CD14-positive monocyte (primary cell): Measurements from ENCODE around the gene RFFL. TPM values are rescaled to one million over a fixed set of nuclear protein-coding genes. Genes with fewer than 3 reads are reported as not detected.

Experiments
- DNase-seq, 3 donors: peaks; one replicate each; pipeline ENCODE4 v3.0.0-alpha.2; 2011 to 2022
- H2AFZ ChIP-seq: 2 replicates; pipeline ENCODE4 v1.6.0; 2012; ENCODE audit warnings: mild to moderate bottlenecking, low read depth, low read length, inconsistent platforms; ENCODE audit not compliant: insufficient read depth, poor library complexity, severe bottlenecking
- H3K27ac ChIP-seq, 2 donors: 1 replicate in 1 of 2; 2 replicates in 1 of 2; pipeline ENCODE4 v1.5.1; 2012 to 2013; ENCODE audit warnings: low read length in 2 of 2, control low read depth in 1 of 2, inconsistent platforms in 1 of 2, low read depth in 1 of 2, mild to moderate bottlenecking in 1 of 2
- H3K27me3 ChIP-seq, 2 donors: one replicate each; pipeline versions ENCODE4 v1.6.0 to v1.6.1; 2011 to 2013; ENCODE audit warnings: low read length in 2 of 2; ENCODE audit not compliant: control insufficient read depth in 2 of 2, insufficient read depth in 2 of 2
- H3K36me3 ChIP-seq, 2 donors: replicated peaks in 1 of 2; 1 replicate in 1 of 2; 2 replicates in 1 of 2; pipeline versions ENCODE4 v1.5.1 to v1.6.1; 2012 to 2013; ENCODE audit warnings: low read length in 2 of 2, control low read depth in 1 of 2, inconsistent platforms in 1 of 2, mild to moderate bottlenecking in 1 of 2; ENCODE audit not compliant: insufficient read depth in 2 of 2, control insufficient read depth in 1 of 2
- H3K4me1 ChIP-seq, 2 donors: 1 replicate in 1 of 2; 2 replicates in 1 of 2; pipeline versions ENCODE4 v1.5.1 to v1.6.1; 2012 to 2013; ENCODE audit warnings: low read length in 2 of 2, control low read depth in 1 of 2, inconsistent platforms in 1 of 2, mild to moderate bottlenecking in 1 of 2, moderate library complexity in 1 of 2; ENCODE audit not compliant: insufficient read depth in 2 of 2, control insufficient read depth in 1 of 2
- H3K4me2 ChIP-seq: replicated peaks from 2 replicates; pipeline ENCODE3; 2012; ENCODE audit warnings: low read length, moderate library complexity, mild to moderate bottlenecking; ENCODE audit not compliant: poor library complexity, severe bottlenecking; ENCODE audit errors: extremely low read depth
- H3K4me3 ChIP-seq, 3 experiments: fragments of 200-600 bp in 1 of 3; sonication (generic) in 1 of 3; replicated peaks in 1 of 3; 1 replicate in 2 of 3; 2 replicates in 1 of 3; pipeline ENCODE4 v1.5.1; 2011 to 2013; ENCODE audit warnings: low read length in 3 of 3, mild to moderate bottlenecking in 3 of 3, control low read depth in 2 of 3, low read depth in 2 of 3, inconsistent platforms in 1 of 3, moderate library complexity in 1 of 3
- H3K79me2 ChIP-seq: 2 replicates; pipeline ENCODE4 v1.6.0; 2012; ENCODE audit warnings: mild to moderate bottlenecking, control low read depth, inconsistent platforms, low read length, moderate library complexity; ENCODE audit not compliant: insufficient read depth
- H3K9ac ChIP-seq: 2 replicates; pipeline ENCODE4 v1.6.0; 2017; ENCODE audit warnings: low read length, mild to moderate bottlenecking; ENCODE audit not compliant: insufficient read depth, poor library complexity, severe bottlenecking
- H3K9me3 ChIP-seq, 2 donors: replicated peaks in 1 of 2; 1 replicate in 1 of 2; 2 replicates in 1 of 2; pipeline versions ENCODE4 v1.5.1 to v1.6.1; 2012 to 2013; ENCODE audit warnings: low read length in 2 of 2, control low read depth in 1 of 2; ENCODE audit not compliant: control insufficient read depth in 1 of 2, insufficient read depth in 1 of 2
- H4K20me1 ChIP-seq: 2 replicates; pipeline ENCODE4 v1.6.0; 2012; ENCODE audit warnings: mild to moderate bottlenecking, low read length, control low read depth, moderate library complexity; ENCODE audit not compliant: insufficient read depth
- H3K27ac Mint-ChIP-seq, 7 donors: one replicate each; pipeline ENCODE4 v1.8.0; 2020; ENCODE audit warnings: mild to moderate bottlenecking in 7 of 7, mixed read lengths in 7 of 7, moderate library complexity in 6 of 7, inconsistent platforms in 2 of 7
- H3K27me3 Mint-ChIP-seq, 3 donors: one replicate each; pipeline ENCODE4 v1.8.0; 2021 to 2022; ENCODE audit warnings: low read depth in 3 of 3, mild to moderate bottlenecking in 3 of 3, mixed read lengths in 3 of 3, moderate library complexity in 3 of 3, inconsistent platforms in 1 of 3
- H3K36me3 Mint-ChIP-seq, 2 donors: one replicate each; pipeline ENCODE4 v1.8.0; 2020; ENCODE audit warnings: mixed read lengths in 2 of 2, inconsistent platforms in 1 of 2, mild to moderate bottlenecking in 1 of 2
- H3K4me1 Mint-ChIP-seq: one replicate; pipeline ENCODE4 v1.8.0; 2020; ENCODE audit warnings: mild to moderate bottlenecking, mixed read lengths
- H3K4me3 Mint-ChIP-seq, 2 donors: one replicate each; pipeline ENCODE4 v1.8.0; 2020; ENCODE audit warnings: mild to moderate bottlenecking in 2 of 2, mixed read lengths in 2 of 2, moderate library complexity in 1 of 2
- H3K9me3 Mint-ChIP-seq, 7 donors: one replicate each; pipeline ENCODE4 v1.8.0; 2020 to 2022; ENCODE audit warnings: mixed read lengths in 7 of 7, mild to moderate bottlenecking in 6 of 7, moderate library complexity in 6 of 7, inconsistent platforms in 2 of 7
- CTCF ChIP-seq: fragments of 200-600 bp; IDR thresholded peaks from one replicate; pipeline ENCODE4 v1.8.0; 2022; ENCODE audit warnings: antibody characterized with exemption, mild to moderate bottlenecking
- WGBS: methylation state at CpG from one replicate; pipeline ENCODE4 v1.1.5; 2013; ENCODE audit warnings: missing lambda C conversion rate; ENCODE audit not compliant: insufficient coverage; 5-methylcytosine and 5-hydroxymethylcytosine counted together
- intact Hi-C, 2 donors: fragments of 100-400 bp; cut with micrococcal nuclease; formaldehyde crosslinking; loops; one replicate each; pipeline versions ENCODE4 v1.15.0 to v1.15.1; 2023
- polyA plus RNA-seq, 3 donors: library from polyadenylated mRNA; depleted of rRNA in 1 of 3; unstranded in 2 of 3; stranded (reverse) in 1 of 3; fragments of 300-500 nt in 2 of 3; fragments of >200 nt in 1 of 3; fragmentation: Illumina TruSeq in 2 of 3; gene quantifications; 1 replicate in 2 of 3; 2 replicates in 1 of 3; pipeline ENCODE4 v1.2.3, GENCODE V29; 2012 to 2021

Gene RFFL
- polyA plus RNA-seq, 3 donors: 16.1 to 25.1 (median 24.7) TPM

- H3K27me3 ChIP-seq: no peaks in the 10 kb centered on the region
- peak overlapping the region; percentile 55 to 90 for H3K4me3 Mint-ChIP-seq
- peaks cover 55% of the 10 kb centered on the region for H3K4me1 Mint-ChIP-seq
- TF ChIP-seq CTCF: no peak
- H3K9me3 Mint-ChIP-seq: peaks cover 0 to 3% (median 0%) of the 10 kb centered on the region in 7 donors
- H3K27ac ChIP-seq: peak overlapping the region; percentile 80 to 91
- H3K79me2 ChIP-seq: peaks cover 75% of the 10 kb centered on the region
- H3K4me1 ChIP-seq: peaks cover 39 to 40% of the 10 kb centered on the region in 2 donors
- DNase-seq: peak in 2 of 3 donors; percentile 45 to 48
- H3K36me3 Mint-ChIP-seq: peaks cover 16 to 27% of the 10 kb centered on the region in 2 donors
- peak overlapping the region; percentile 58 for H3K9ac ChIP-seq
- H4K20me1 ChIP-seq: no peaks in the 10 kb centered on the region
- H3K27ac Mint-ChIP-seq: peak overlapping the region; percentile 90 to 98 (median 94)
- peaks cover 0 to 2% (median 0%) of the 10 kb centered on the region in 3 donors for H3K27me3 Mint-ChIP-seq
- H3K4me2 ChIP-seq: peak overlapping the region; percentile 72
- H3K4me3 ChIP-seq: peak overlapping the region; percentile 34 to 66 (median 63)
- H3K36me3 ChIP-seq: no peaks in the 10 kb centered on the region
- H2AFZ ChIP-seq: peak overlapping the region; percentile 54
- intact Hi-C loops: loop anchor here in 1 of 2 donors (5.0 kb wide), 1 partner anchor 36 kb away; no protein-coding TSS in a partner anchor
- whole genome bisulfite sequencing: 0% methylated on average over 1 of the region's 6 CpGs
- H3K9me3 ChIP-seq: no peaks in the 10 kb centered on the region
Measured at GRCh38 chr17:35051579-35052240, 11.8 kb downstream of the RFFL start.

- WGBS: 0% methylated on average over 1 of the region's 2 CpGs
- Histone ChIP-seq H3K9me3 (no peaks in the 10 kb centered on the region), H2AFZ (peak overlapping the region; percentile 54), H3K4me2 (peak overlapping the region; percentile 72), H3K4me1 (peaks cover 44 to 46% of the 10 kb centered on the region in 2 donors), H4K20me1 (no peaks in the 10 kb centered on the region), H3K27me3 (no peaks in the 10 kb centered on the region), H3K79me2 (peaks cover 78% of the 10 kb centered on the region), H3K9ac (peak overlapping the region; percentile 58), H3K36me3 (no peaks in the 10 kb centered on the region), H3K4me3 (peak overlapping the region; percentile 34 to 66 (median 63)), H3K27ac (peak overlapping the region; percentile 80 to 91)
- H3K27me3 Mint-ChIP-seq: peaks cover 0 to 2% (median 0%) of the 10 kb centered on the region in 3 donors
- H3K36me3 Mint-ChIP-seq: peaks cover 16 to 26% of the 10 kb centered on the region in 2 donors
- peak overlapping the region; percentile 55 to 90 for H3K4me3 Mint-ChIP-seq
- H3K9me3 Mint-ChIP-seq: peaks cover 0 to 3% (median 0%) of the 10 kb centered on the region in 7 donors
- intact Hi-C loops: loop anchor here in 1 of 2 donors (5.0 kb wide), 1 partner anchor 36 kb away; no protein-coding TSS in a partner anchor
- peaks cover 57% of the 10 kb centered on the region for H3K4me1 Mint-ChIP-seq
- peak; percentile 73 to 85 (median 80) for DNase-seq
- peak overlapping the region; percentile 90 to 98 (median 94) for H3K27ac Mint-ChIP-seq
- no peak for TF ChIP-seq CTCF
Measured at GRCh38 chr17:35051183-35051578, 12.3 kb downstream of the RFFL start.
